Sigmoid colon (tissue), 4 donors: Measurements from ENCODE around the gene PRR22.
"Not testable (repeated sequence)": the region's sequence is repeated elsewhere in the genome, so short reads cannot be mapped to it uniquely, and the experiment has no call there.

ENCODE experiments used
- EP300 ChIP-seq, 4 donors: sonication (generic); formaldehyde crosslinking; IDR thresholded peaks; one replicate each; pipeline ENCODE4 v1.6.1; 2017; ENCODE audit warnings: antibody characterized with exemption in 4 of 4
- TF ChIP-seq, protein P1 (sequence below), 4 experiments: fragments of 450-650 bp in 3 of 4; fragments of 200-600 bp in 1 of 4; IDR thresholded peaks; one replicate each; pipeline ENCODE4 v1.5.1; 2016 to 2019; ENCODE audit warnings: antibody characterized with exemption in 4 of 4, mild to moderate bottlenecking in 3 of 4, moderate library complexity in 2 of 4

DNA sequence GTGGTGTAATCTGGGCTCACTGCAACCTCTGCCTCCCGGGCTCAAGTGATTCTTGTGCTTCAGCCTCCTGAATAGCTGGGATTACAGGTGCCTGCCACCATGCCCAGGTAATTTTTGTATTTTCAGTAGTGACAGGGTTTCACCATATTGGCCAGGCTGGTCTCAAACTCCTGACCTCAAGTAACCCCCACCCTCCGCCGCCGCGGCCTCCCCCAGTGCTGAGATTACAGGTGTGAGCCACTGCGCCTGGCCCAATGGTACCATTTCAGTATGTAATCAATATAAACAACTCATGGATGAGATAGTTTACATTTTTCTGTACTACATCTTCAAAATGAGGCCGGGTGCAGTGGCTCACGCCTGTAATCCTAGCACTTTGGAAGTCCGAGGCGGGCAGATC lies 39.5 kb downstream of the PRR22 start:
- TF ChIP-seq, protein P1, sequence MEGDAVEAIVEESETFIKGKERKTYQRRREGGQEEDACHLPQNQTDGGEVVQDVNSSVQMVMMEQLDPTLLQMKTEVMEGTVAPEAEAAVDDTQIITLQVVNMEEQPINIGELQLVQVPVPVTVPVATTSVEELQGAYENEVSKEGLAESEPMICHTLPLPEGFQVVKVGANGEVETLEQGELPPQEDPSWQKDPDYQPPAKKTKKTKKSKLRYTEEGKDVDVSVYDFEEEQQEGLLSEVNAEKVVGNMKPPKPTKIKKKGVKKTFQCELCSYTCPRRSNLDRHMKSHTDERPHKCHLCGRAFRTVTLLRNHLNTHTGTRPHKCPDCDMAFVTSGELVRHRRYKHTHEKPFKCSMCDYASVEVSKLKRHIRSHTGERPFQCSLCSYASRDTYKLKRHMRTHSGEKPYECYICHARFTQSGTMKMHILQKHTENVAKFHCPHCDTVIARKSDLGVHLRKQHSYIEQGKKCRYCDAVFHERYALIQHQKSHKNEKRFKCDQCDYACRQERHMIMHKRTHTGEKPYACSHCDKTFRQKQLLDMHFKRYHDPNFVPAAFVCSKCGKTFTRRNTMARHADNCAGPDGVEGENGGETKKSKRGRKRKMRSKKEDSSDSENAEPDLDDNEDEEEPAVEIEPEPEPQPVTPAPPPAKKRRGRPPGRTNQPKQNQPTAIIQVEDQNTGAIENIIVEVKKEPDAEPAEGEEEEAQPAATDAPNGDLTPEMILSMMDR (IDR thresholded peaks at IDR 0.05): not testable (repeated sequence)
- not testable (repeated sequence) for TF ChIP-seq EP300 (IDR thresholded peaks at IDR 0.05)
